GM12891 (cell line): ENCODE data around the gene SCGB2B2.

Experiments
- DNase-seq: peaks from one replicate; pipeline ENCODE4 v3.0.0; 2011; ENCODE audit warnings: low spot score; ENCODE audit not compliant: insufficient read length
- FAIRE-seq: peaks from 2 replicates; lab custom pipeline; 2011; peaks lifted over from hg19 to GRCh38; lab: Jason Lieb, UNC
- PAX5 ChIP-seq: IDR thresholded peaks from 2 replicates; pipeline ENCODE4 v1.6.1; 2011; ENCODE audit warnings: low read length, moderate library complexity, mild to moderate bottlenecking; ENCODE audit not compliant: insufficient read depth, severe bottlenecking
- POLR2A ChIP-seq: IDR thresholded peaks from 2 replicates; pipeline ENCODE4 v1.6.1; 2011; ENCODE audit warnings: low read depth, low read length, control low read depth
- POLR2AphosphoS5 ChIP-seq: IDR thresholded peaks from 2 replicates; pipeline ENCODE4 v1.6.1; 2011; ENCODE audit warnings: low read depth, low read length, control low read depth
- POU2F2 ChIP-seq: IDR thresholded peaks from 2 replicates; pipeline ENCODE4 v1.6.1; 2011; ENCODE audit warnings: low read depth, mild to moderate bottlenecking, control low read depth, low read length, moderate library complexity
- SPI1 ChIP-seq: IDR thresholded peaks from 2 replicates; pipeline ENCODE4 v1.6.1; 2011; ENCODE audit warnings: low read depth, low read length, control low read depth
- TAF1 ChIP-seq: IDR thresholded peaks from 2 replicates; pipeline ENCODE4 v1.6.1; 2011; ENCODE audit warnings: low read depth, low read length, control low read depth

The SCGB2B2 gene

GRCh38 chr19:34633802-34634201 is 43.2 kb downstream of the SCGB2B2 start:
- DNase-seq: no peak
- FAIRE-seq: no peak
- TF ChIP-seq POU2F2: no peak
- no peak for TF ChIP-seq POLR2AphosphoS5
- no peak for TF ChIP-seq POLR2A
- TF ChIP-seq PAX5: no peak
- no peak for TF ChIP-seq TAF1
- no peak for TF ChIP-seq SPI1
